WI38 (cell line): ENCODE measurements around the gene MAD1L1.

Experiments used
- H3K4me3 ChIP-seq: 2 replicates; pipeline ENCODE4 v1.5.1; 2011; ENCODE audit warnings: low read depth, mild to moderate bottlenecking, control low read depth, low read length
- CTCF ChIP-seq: IDR thresholded peaks from 2 replicates; pipeline ENCODE4 v1.5.1; 2012; ENCODE audit warnings: low read depth, mild to moderate bottlenecking, control low read depth, low read length

Gene MAD1L1

DNA sequence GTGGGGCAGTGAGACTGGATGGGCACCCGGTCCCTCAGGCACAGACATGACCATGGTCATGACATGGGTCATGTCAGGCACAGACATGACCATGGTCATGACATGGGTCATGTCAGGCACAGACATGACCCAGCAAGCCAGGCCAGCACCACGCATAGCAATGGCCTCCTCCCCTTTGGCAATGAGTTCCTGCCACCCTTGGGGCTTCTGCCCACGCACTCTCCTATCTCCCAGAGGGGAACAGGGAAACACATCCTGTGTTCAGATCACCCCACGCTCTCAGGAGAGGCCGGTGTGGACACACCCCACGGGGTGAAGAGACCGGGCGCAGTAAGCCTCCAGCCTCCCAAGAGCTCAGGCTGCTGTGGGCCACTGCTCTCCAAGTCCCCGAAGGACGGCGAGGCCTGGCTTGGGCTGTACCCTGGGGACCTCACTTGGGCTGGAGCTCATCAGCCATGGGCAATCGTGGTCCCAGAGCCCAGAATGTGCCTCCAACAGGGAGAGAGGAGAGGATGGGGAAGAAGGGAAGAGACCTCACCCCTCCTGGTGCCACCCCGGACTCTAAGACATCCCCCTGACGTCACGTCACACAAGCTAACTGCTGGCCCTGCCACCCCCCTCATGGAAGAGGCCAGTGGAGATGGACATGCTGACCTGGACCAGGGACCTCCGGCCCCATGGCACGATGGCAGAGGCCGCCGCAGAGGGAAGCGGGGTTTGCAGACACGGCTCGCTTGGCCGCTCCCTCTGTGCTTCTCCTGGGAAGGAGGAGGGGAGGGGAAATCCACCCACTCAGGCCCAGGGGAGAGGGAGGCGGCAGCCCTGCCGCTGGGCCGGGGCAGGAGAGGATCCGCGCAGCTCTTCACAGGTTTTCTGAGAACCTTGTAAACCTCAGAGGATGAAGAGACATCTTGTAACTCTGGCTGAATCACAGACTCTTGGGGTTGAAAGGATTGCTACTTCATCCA is 293.0 kb downstream of the MAD1L1 start:
- TF ChIP-seq CTCF: no peak
- H3K4me3 ChIP-seq: no peak overlapping the region

DNA sequence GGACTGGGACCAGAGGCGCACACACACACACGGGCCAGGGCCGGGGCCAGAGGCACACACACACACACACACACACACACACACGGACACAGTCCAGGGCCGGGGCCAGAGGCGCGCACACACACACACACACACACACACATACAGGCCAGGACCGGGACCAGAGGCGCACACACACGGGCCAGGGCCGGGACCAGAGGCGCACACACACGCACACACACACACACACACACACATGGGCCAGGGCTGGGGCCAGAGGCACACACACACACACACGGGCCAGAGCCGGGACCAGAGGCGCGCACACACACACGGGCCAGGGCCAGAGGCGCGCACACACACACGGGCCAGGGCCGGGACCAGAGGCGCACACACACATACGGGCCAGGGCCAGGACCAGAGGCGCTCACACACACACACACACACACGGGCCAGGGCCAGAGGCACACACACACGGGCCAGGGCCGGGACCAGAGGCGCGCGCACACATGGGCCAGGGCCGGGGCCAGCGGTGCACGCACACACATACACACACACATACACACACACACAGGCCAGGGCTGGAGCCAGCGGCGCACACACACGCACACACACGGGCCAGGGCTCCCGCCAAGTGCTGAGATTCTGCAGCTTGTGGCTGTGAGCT is 293.8 kb downstream of the MAD1L1 start:
- no peak for TF ChIP-seq CTCF
- H3K4me3 ChIP-seq: no peak overlapping the region

- no peak for TF ChIP-seq CTCF
- no peak overlapping the region for H3K4me3 ChIP-seq
Measured at GRCh38 chr7:1937252-1937605, 295.5 kb downstream of the MAD1L1 start.

- no peak for TF ChIP-seq CTCF
- H3K4me3 ChIP-seq: no peak overlapping the region
Measured at GRCh38 chr7:1936531-1937251, 296.1 kb downstream of the MAD1L1 start.

DNA sequence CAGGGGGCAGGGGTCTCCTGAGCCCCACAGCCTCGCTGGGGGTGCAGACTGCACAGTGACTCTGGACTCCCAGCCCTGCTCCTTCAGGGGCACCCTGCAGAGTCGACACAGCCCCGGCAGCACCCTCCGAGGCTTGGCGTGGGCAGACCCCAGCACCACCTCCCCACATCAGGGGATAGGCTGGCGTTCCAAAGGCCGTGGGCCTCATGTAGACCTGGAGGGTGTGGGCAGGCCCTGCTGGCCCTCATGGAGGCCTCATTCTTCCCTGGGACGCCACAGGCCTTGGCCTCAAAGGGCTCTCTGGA is 296.8 kb downstream of the MAD1L1 start:
- TF ChIP-seq CTCF: no peak
- H3K4me3 ChIP-seq: no peak overlapping the region

DNA sequence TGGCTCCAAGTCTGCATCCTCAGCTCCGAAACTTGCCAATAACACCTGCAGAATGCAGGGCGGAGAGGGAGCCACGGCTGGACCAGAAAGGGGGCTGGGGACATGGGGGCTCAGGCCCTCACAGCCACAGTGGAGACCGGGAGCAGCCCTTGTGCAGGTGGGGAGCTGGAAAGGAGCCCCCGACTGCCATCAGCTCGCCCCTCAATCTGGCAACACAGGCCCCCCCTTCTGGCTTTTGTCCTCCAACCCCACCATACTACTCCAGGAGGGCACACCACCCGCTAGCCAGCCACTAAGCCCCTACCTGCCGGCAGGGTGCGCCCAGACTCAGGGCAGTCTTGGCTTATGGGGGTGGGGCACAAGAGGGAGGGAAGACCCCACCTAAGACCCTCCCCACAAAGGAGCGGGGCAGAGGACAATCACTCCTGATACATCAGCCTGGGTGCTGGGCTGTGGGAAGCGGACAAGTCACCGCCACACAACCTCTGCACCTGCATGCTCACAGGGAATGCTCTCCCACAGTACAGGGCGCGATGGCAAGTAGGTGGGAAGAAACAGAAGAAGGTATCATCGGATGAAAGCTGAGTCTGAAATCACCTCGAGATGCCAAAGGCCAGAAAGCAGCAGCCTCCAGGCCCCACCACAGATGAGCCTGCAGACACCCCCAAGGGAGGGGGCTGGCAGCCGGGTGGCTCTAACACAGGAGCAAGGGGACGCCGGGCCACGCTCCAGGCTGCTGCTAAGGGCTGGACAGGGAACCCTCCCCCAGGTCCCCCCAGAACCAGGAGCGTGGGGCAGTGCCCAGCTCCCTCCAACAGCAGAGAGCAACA is 297.4 kb downstream of the MAD1L1 start:
- no peak overlapping the region for H3K4me3 ChIP-seq
- TF ChIP-seq CTCF: no peak
